ENCODE data around the gene SYVN1. TPM values are rescaled to one million over a fixed set of nuclear protein-coding genes. Genes with fewer than 3 reads are reported as not detected.

SYVN1 gene
- total RNA-seq, 1 experiment from 2014 or later: 34.8 TPM

DNA sequence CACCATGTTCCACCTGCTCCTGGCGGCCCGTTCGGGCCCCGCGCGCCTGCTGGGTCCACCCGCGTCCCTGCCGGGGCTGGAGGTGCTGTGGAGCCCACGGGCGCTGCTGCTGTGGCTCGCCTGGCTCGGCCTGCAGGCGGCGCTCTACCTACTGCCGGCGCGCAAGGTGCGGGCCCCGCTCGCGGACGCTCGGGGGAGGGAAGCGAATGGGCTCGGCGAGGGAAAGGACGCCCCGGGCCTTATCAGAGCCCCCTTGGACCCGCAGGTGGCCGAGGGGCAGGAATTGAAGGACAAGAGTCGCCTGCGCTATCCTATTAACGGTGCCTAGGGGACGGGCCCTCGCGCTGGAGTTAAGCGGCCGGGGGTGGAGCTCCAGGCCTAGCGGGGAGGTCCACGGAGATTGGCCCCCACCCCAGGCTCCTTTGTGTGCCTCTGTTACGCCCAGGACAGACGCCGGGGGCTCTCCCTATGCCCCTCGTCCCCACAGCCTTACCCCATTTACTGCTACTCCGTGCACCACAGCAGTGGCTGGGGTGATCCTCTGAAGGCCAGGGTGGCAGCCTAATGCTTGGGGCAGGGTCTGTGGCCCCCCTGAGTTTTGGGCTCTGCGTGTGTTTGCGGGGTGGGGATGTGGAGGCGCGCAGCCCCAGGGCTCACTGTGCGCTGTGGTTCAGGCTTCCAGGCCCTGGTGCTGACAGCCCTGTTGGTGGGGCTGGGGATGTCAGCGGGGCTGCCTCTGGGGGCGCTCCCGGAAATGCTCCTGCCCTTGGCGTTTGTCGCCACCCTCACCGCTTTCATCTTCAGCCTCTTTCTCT, 21.6 kb downstream of the SYVN1 start (continued):
- TF ChIP-seq, protein P1, sequence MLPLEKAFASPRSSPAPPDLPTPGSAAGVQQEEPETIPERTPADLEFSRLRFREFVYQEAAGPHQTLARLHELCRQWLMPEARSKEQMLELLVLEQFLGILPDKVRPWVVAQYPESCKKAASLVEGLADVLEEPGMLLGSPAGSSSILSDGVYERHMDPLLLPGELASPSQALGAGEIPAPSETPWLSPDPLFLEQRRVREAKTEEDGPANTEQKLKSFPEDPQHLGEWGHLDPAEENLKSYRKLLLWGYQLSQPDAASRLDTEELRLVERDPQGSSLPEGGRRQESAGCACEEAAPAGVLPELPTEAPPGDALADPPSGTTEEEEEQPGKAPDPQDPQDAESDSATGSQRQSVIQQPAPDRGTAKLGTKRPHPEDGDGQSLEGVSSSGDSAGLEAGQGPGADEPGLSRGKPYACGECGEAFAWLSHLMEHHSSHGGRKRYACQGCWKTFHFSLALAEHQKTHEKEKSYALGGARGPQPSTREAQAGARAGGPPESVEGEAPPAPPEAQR (CRISPR knock-in tag; IDR thresholded peaks at IDR 0.05): 0 out of 2 replicates have a peak, but pooled peaks have one; percentile 18
- TF ChIP-seq ZNF219 (CRISPR knock-in tag; IDR thresholded peaks at IDR 0.05; ENCODE audit: borderline replicate concordance): 0 out of 2 replicates have a peak, but pooled peaks have one; percentile 78
- peak; percentile 53; the same call in 1 of the 2 replicates for TF ChIP-seq FOXP1 (CRISPR knock-in tag; IDR thresholded peaks at IDR 0.05; ENCODE audit: borderline replicate concordance)
- TF ChIP-seq MLX (CRISPR knock-in tag; IDR thresholded peaks at IDR 0.05): 0 out of 2 replicates have a peak, but pooled peaks have one; percentile 18
- TF ChIP-seq E2F4 (CRISPR knock-in tag; IDR thresholded peaks at IDR 0.05; ENCODE audit: borderline replicate concordance, low read depth): no peak
- 0 out of 2 replicates have a peak, but pooled peaks have one; percentile 27 for TF ChIP-seq FOXK1 (CRISPR knock-in tag; IDR thresholded peaks at IDR 0.05)
- peak; percentile 42 for TF ChIP-seq SP1 (CRISPR knock-in tag; conservative IDR thresholded peaks at IDR 0.05)
- TF ChIP-seq, protein P2, sequence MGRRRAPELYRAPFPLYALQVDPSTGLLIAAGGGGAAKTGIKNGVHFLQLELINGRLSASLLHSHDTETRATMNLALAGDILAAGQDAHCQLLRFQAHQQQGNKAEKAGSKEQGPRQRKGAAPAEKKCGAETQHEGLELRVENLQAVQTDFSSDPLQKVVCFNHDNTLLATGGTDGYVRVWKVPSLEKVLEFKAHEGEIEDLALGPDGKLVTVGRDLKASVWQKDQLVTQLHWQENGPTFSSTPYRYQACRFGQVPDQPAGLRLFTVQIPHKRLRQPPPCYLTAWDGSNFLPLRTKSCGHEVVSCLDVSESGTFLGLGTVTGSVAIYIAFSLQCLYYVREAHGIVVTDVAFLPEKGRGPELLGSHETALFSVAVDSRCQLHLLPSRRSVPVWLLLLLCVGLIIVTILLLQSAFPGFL (CRISPR knock-in tag; IDR thresholded peaks at IDR 0.05; ENCODE audit: borderline replicate concordance): no peak
- peak; percentile 85 for TF ChIP-seq CTCF (IDR thresholded peaks at IDR 0.05)
- TF ChIP-seq, protein P3, sequence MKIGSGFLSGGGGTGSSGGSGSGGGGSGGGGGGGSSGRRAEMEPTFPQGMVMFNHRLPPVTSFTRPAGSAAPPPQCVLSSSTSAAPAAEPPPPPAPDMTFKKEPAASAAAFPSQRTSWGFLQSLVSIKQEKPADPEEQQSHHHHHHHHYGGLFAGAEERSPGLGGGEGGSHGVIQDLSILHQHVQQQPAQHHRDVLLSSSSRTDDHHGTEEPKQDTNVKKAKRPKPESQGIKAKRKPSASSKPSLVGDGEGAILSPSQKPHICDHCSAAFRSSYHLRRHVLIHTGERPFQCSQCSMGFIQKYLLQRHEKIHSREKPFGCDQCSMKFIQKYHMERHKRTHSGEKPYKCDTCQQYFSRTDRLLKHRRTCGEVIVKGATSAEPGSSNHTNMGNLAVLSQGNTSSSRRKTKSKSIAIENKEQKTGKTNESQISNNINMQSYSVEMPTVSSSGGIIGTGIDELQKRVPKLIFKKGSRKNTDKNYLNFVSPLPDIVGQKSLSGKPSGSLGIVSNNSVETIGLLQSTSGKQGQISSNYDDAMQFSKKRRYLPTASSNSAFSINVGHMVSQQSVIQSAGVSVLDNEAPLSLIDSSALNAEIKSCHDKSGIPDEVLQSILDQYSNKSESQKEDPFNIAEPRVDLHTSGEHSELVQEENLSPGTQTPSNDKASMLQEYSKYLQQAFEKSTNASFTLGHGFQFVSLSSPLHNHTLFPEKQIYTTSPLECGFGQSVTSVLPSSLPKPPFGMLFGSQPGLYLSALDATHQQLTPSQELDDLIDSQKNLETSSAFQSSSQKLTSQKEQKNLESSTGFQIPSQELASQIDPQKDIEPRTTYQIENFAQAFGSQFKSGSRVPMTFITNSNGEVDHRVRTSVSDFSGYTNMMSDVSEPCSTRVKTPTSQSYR (CRISPR knock-in tag; IDR thresholded peaks at IDR 0.05): no peak
- TF ChIP-seq, protein P4, sequence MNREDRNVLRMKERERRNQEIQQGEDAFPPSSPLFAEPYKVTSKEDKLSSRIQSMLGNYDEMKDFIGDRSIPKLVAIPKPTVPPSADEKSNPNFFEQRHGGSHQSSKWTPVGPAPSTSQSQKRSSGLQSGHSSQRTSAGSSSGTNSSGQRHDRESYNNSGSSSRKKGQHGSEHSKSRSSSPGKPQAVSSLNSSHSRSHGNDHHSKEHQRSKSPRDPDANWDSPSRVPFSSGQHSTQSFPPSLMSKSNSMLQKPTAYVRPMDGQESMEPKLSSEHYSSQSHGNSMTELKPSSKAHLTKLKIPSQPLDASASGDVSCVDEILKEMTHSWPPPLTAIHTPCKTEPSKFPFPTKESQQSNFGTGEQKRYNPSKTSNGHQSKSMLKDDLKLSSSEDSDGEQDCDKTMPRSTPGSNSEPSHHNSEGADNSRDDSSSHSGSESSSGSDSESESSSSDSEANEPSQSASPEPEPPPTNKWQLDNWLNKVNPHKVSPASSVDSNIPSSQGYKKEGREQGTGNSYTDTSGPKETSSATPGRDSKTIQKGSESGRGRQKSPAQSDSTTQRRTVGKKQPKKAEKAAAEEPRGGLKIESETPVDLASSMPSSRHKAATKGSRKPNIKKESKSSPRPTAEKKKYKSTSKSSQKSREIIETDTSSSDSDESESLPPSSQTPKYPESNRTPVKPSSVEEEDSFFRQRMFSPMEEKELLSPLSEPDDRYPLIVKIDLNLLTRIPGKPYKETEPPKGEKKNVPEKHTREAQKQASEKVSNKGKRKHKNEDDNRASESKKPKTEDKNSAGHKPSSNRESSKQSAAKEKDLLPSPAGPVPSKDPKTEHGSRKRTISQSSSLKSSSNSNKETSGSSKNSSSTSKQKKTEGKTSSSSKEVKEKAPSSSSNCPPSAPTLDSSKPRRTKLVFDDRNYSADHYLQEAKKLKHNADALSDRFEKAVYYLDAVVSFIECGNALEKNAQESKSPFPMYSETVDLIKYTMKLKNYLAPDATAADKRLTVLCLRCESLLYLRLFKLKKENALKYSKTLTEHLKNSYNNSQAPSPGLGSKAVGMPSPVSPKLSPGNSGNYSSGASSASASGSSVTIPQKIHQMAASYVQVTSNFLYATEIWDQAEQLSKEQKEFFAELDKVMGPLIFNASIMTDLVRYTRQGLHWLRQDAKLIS (CRISPR knock-in tag; IDR thresholded peaks at IDR 0.05; ENCODE audit: borderline replicate concordance): no peak
- TF ChIP-seq MXD4 (CRISPR knock-in tag; IDR thresholded peaks at IDR 0.05; ENCODE audit: borderline replicate concordance): no peak
- no peak for TF ChIP-seq NR3C1 (CRISPR knock-in tag; conservative IDR thresholded peaks at IDR 0.05; ENCODE audit: low read depth)
- TF ChIP-seq ARID4B (CRISPR knock-in tag; IDR thresholded peaks at IDR 0.05; ENCODE audit: borderline replicate concordance): no peak
- TF ChIP-seq NR1H2 (CRISPR knock-in tag; IDR thresholded peaks at IDR 0.05): no peak
- TF ChIP-seq ZMAT4 (CRISPR knock-in tag; IDR thresholded peaks at IDR 0.05): peak; percentile 5; the same call in 1 of the 2 replicates
- TF ChIP-seq, protein P5, sequence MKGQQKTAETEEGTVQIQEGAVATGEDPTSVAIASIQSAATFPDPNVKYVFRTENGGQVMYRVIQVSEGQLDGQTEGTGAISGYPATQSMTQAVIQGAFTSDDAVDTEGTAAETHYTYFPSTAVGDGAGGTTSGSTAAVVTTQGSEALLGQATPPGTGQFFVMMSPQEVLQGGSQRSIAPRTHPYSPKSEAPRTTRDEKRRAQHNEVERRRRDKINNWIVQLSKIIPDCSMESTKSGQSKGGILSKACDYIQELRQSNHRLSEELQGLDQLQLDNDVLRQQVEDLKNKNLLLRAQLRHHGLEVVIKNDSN (CRISPR knock-in tag; IDR thresholded peaks at IDR 0.05): no peak
